ENCODE measurements around the gene NAPA.

DNA sequence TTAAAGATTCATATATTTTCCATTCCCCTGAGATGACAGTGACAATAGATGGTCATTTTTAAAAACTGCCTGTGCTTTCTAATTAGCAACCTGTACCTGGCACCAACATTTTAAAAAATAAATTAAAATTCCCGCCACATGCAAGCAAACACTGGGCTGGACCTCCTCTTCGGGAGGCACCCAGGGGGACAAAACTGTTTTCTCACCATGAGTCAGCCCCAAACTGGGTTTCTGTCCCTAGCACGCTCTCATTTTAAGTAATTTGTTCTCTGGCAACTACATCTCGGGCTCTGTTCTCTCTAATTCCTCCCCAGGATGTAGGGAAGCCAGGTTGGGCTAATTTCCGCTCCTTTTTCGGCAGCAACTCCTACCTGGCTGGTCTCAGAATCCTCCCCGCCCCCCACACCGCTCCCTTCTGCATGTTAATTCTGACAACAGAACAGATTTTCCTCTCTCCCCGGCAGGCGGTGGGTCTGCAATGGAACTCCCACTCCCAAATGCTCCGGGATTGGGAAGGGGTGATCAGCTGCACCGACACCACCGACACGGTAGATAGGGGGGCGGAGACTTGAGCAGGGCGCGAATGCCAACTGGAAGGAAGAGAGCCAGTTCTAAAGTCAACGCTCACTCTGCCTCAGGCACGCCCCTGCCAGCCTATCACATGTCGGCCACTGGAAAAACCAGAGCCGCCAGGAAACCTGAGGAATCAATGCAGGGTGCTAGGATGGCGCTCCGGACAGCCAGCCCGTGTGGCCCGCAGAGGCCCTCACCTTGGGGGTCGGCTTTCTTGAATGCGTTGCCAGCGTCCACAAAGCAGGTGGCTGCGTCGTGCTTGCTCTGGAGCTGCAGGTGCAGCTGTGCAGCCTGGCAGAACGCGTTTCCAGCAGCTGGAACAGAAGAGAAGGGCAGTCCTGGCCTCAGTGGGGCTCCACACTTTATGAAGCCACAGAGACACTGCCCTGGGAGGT, 14.7 kb downstream of the NAPA start:
- TF ChIP-seq, protein P1, sequence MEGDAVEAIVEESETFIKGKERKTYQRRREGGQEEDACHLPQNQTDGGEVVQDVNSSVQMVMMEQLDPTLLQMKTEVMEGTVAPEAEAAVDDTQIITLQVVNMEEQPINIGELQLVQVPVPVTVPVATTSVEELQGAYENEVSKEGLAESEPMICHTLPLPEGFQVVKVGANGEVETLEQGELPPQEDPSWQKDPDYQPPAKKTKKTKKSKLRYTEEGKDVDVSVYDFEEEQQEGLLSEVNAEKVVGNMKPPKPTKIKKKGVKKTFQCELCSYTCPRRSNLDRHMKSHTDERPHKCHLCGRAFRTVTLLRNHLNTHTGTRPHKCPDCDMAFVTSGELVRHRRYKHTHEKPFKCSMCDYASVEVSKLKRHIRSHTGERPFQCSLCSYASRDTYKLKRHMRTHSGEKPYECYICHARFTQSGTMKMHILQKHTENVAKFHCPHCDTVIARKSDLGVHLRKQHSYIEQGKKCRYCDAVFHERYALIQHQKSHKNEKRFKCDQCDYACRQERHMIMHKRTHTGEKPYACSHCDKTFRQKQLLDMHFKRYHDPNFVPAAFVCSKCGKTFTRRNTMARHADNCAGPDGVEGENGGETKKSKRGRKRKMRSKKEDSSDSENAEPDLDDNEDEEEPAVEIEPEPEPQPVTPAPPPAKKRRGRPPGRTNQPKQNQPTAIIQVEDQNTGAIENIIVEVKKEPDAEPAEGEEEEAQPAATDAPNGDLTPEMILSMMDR (IDR thresholded peaks at IDR 0.05; ENCODE audit: low read length), result no peak
- no peak for TF ChIP-seq EZH2 (IDR thresholded peaks at IDR 0.05; ENCODE audit: borderline replicate concordance, low read length)
